HG02884 (cell line): ENCODE data around the gene DNAH2.
"Not testable (repeated sequence)": the region's sequence is repeated elsewhere in the genome, so short reads cannot be mapped to it uniquely, and the experiment has no call there.

Experiments used
- ATAC-seq: cut with Tn5 transposase; IDR thresholded peaks from one replicate; pipeline ENCODE4 v1.9.1; 2021; ENCODE audit warnings: mild to moderate bottlenecking, moderate library complexity; ENCODE audit not compliant: unreplicated experiment

The DNAH2 gene

DNA sequence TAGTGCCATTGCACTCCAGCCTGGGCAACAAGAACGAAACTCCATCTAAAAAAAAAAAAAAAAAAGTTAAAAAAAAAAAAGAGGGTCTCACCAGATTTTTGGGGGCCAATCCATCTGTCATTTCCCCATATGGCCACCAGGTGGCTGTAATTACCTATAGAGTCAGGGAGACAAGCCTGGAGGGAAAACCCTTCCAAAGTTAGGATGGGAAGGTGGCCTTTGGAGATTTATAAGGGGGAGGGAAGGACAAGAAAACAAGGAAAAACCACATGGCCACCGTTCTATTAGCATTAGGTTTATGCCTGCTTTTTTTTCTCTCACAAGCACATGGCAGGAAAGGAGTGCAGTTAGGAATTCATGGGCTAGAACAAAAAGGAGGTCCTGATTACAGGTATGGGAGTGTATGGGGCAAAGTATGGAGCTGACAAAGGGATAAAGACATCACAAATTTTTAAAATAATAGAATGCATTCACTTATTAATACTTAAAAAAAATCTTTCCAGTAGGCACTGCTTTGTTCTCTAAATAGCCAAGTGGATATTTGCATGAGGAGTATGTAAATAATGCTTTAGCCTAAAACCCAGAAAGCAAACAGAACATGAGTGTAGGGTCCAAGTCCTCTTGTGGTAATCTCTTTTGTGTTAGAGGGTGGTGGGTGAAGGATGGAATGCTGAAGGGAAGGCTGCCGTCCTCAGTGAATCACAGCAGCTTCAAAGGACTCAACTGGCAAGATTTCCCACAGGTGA, 145.3 kb downstream of the DNAH2 start:
- no peak for ATAC-seq

DNA sequence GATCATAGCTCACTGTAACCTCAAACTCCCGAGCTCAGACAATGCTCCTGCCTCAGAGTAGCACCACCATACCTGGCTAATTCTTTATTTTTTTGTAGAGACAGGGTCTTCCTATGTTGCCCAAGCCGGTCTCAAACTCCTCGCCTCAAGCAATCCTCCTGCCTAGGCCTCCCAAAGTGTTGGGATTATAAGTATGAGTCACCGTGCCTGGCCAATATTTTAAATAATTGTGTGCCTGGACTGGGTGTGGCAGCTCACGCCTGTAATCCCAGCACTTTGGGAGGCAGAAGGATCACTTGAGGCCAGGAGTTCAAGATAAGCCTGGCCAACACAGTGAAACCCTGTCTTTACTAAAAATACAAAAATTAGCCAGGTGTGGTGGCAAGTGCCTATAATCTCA, 146.8 kb downstream of the DNAH2 start:
- not testable (repeated sequence) for ATAC-seq

DNA sequence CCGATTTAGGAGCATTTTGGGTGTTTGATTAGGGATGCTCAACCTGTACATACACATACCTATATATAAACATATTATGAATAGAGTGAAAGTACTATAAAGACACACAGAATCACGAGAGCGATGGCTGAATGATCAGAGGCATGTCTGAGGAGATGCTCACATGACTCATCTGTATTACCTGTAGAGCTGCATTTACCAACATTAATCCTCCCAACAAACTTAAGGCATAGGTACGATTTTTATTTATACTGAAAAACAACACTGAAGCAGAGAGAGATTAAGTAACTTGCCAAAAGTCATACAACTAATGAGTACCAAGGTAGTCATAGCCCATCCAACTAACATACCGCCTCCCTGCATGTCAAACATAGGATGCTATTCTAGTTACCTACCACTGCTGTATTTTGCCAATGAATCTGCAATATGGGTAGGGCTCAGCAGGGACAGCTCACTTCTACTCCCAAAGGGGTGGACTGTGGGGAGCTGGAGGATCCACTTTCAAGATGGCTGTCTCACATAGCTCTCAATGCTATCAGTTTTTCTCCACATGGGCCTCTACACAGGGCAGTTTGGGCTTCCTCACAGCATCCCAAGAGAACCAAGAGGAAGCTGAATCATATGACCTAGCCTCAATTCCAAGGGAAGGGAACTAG, 147.6 kb downstream of the DNAH2 start:
- no peak for ATAC-seq

DNA sequence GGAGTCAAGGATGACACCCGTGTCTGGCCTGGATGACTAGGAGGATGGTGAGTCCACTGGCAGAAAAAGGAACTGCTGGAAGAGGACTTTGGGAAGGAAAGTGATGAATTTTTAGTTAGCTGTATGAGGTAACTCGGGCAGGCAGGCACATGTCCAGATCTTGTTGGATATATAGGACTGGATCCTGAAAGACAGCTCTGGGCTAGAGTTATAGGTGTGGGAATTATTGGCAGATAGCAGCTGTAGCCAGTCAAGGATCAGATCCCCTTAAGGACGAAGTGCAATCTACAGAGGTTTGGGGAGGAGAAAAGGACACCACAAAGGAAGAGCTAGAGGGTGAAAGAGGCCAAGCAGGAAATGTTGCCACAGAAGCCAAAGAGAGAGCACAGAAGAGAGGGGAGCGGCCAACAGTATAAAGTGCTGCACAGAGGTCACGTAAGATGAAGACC, 150.4 kb downstream of the DNAH2 start:
- ATAC-seq = no peak

DNA sequence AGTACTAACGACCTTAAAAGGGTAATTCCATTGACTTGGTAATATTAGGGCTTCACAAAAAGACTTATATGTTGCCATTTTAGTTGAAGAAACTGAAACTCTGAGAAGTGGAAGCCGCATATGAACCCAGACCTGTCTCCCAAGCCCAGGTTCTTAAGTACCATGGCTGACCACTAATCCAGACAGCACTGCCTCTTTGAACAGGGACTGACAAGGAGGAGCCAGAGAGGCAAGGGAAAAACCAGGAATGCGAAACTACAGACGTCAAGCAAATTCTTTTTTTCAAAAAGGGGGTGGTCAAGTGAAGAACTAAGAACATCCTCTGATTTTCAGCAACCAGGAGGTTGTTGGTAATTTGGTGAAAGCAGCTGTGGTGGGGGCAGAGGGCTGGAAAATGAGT, 155.5 kb downstream of the DNAH2 start:
- no peak for ATAC-seq

DNA sequence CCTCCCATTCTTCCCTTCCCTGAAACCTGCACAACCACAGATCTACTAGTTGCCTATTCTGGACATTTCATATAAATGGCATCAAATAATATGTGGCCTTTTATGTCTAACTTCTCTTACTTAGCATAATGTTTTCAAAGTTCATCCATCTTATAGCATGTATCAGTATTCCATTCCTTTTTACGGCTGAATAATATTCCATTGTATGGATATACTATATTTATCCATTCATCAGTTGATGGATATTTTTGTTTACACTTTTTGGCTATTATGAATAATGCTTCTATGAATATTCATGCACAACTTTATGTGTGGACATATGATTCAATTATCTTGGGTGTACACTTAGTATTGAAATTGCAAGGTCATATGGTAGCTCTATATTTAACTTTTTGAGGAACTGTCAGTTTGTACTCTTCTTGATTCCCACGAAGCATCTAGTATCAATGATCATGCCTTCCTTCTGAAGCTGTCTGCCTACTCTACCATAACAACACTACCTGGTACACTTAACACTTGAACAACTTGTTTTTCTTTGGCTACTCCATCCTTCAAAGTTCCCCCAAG, 158.3 kb downstream of the DNAH2 start:
- no peak for ATAC-seq

DNA sequence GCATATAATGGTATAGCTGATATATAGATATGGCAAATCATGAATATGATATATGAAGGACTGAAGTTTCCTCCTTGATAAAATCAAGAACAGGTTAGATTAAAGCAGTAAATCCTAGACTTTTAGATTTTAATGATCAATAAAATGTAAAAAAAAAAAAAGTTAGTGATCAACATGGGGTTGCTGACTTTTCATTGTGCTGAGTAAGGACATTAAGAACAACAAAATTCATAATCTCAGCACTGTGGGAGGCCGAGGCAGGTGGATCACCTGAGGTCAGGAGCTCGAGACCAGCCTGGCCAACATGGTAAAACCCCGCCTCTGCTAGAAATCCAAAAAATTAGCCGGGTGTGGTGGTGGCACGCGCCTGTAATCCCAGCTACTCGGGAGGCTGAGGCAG, 160.7 kb downstream of the DNAH2 start:
- no peak for ATAC-seq

DNA sequence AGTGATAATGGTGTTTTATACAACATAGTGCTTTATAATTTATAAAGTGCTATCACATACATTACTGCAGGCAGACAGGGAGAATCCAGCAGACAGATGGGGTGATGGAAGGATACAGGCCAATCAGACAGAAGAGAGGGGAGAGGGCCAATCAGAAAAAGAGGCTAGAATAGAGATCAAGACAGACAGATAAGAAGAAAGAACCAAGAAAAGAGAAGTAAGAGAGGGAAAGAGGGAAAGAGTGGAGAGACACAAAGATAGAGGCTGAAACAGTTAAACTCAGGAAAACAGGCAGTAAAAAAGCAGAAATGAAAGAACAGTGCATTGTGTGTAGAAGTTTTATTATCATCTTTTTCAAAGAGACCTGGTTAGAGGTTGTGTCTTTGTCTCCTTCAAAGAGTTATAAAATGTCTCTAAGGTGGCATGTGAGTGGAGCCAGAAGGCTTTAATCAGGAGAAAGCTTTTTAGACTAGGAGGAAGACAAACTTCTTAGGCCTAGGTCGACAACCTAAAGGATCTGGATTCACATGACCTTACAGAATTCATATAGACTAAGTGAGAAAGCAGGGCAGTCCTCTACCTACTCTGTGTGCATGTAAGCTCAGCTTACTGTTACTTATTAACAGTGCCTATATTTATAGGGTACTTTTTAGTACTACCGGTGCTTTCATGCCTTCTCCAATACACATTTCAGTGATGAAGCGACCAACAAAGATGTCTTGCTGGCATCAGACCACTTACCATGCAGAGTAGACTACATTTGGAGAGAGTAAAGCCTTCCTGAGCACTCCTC, 162.7 kb downstream of the DNAH2 start:
- ATAC-seq = no peak

DNA sequence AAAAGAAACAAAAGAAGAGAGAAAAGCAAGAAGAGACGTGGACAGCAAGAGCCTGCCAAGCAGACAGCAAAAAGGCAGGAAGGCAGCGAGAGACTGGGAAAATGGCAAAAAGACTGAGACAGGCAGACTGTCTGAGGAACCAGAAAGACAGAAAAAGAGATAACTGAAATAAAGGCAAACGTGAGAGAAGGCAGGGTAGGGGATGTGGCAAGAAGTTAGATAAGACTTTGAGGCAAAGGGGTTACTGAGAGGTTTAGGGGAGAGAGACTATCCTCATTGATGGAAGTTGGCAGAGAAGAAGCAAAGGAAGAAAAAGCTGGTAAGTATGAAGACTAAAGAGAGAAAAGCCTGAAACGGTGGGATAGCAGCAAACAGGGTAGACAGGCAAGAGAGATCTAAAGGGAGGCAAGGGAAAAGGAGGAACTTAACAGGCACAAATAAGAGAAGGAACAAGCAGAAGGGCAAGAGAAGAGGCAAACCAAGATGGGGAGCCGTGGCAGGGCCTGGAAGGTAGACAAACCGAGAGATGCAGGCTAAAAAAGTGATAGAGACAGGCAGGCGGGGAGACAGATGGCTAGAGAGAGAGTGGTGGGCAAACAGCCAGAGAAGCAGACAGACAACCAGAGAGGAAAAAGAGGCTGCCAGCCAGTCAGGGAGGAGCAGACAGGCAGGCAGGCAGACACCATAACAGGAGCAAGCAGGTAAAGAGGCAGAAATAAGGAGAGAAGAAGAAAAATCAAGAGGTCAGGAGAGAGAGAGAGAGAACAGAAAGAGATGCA, 163.9 kb downstream of the DNAH2 start:
- no peak for ATAC-seq

DNA sequence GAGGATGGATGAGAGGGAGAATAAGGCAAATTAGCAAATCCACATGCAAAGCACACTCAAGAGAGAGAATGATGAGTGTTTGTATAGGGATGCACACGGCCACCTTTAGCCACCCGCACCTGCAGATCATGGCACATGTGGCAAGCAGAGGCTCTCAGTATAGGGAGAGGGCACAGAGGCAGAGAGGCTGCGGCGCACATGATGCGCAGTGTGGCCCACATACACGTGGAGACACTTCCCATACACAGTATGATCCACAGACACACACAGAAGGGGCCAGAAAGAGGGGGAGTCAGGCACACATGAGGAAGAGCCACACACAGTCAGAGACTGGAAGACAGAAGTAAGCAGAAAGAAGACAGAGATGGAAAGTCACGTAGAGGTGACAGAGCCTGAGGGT, 164.5 kb downstream of the DNAH2 start:
- ATAC-seq = no peak

DNA sequence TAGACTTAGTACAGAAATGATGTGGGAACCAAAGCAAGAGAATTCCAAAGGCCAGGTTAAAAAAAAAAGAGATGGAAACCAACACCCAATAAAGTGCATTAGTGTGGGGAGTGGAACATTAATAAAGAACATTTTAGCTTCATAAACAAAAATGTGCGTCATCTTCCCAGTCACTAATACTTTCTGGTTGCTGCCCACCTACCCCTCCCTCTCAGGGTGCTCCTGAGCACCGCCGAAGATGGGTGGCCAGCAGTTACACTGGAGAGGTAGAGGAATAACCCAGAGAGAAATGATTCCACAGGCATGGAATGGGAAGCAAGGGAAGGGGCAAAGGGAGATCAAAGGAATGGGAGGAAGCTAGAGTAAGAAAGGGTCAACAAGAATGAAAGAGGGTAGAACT, 165.1 kb downstream of the DNAH2 start:
- ATAC-seq = no peak
